HFF-Myc (cell line): ENCODE results near the gene IGF1R.

ENCODE experiments used
- DNase-seq: peaks from one replicate; pipeline ENCODE4 v3.0.0-alpha.2; 2011; ENCODE audit warnings: low read depth; ENCODE audit errors: extremely low read depth
- H3K4me3 ChIP-seq: replicated peaks from 2 replicates; pipeline ENCODE4 v1.5.1; 2011; ENCODE audit warnings: low read depth, mild to moderate bottlenecking, control low read depth, low read length
- CTCF ChIP-seq: IDR thresholded peaks from 2 replicates; pipeline ENCODE4 v1.5.1; 2012; ENCODE audit warnings: mild to moderate bottlenecking, low read depth, low read length, control low read depth; ENCODE audit errors: missing control alignments

IGF1R gene

GRCh38 chr15:98722645-98723044 lies 74.3 kb downstream of the IGF1R start:
- DNase-seq, result no peak
- TF ChIP-seq CTCF, result no peak
- no peak overlapping the region for H3K4me3 ChIP-seq

GRCh38 chr15:98723195-98723594 lies 74.9 kb downstream of the IGF1R start:
- no peak overlapping the region for H3K4me3 ChIP-seq
- no peak for TF ChIP-seq CTCF
- no peak for DNase-seq

- DNase-seq, result no peak
- TF ChIP-seq CTCF, result no peak
- no peak overlapping the region for H3K4me3 ChIP-seq
Observed at GRCh38 chr15:98724048-98724447, 75.7 kb downstream of the IGF1R start.

- H3K4me3 ChIP-seq, result no peak overlapping the region
- no peak for DNase-seq
- no peak for TF ChIP-seq CTCF
Observed at GRCh38 chr15:98724494-98724893, 76.2 kb downstream of the IGF1R start.

GRCh38 chr15:98725874-98726273 lies 77.5 kb downstream of the IGF1R start:
- no peak for TF ChIP-seq CTCF
- no peak for DNase-seq
- H3K4me3 ChIP-seq, result no peak overlapping the region

GRCh38 chr15:98727115-98728040 lies 79.0 kb downstream of the IGF1R start:
- no peak for TF ChIP-seq CTCF
- H3K4me3 ChIP-seq, result peak overlapping the region; percentile 19
- DNase-seq, result peak; percentile 62
